GM19438 (cell line): Measurements from ENCODE around the gene DEPDC1B.
"Not testable (repeated sequence)": the region's sequence is repeated elsewhere in the genome, so short reads cannot be mapped to it uniquely, and the experiment has no call there.

Source experiments
- ATAC-seq: cut with Tn5 transposase; IDR thresholded peaks from one replicate; pipeline ENCODE4 v1.9.1; 2021; ENCODE audit warnings: low read depth; ENCODE audit not compliant: unreplicated experiment

The DEPDC1B gene

DNA sequence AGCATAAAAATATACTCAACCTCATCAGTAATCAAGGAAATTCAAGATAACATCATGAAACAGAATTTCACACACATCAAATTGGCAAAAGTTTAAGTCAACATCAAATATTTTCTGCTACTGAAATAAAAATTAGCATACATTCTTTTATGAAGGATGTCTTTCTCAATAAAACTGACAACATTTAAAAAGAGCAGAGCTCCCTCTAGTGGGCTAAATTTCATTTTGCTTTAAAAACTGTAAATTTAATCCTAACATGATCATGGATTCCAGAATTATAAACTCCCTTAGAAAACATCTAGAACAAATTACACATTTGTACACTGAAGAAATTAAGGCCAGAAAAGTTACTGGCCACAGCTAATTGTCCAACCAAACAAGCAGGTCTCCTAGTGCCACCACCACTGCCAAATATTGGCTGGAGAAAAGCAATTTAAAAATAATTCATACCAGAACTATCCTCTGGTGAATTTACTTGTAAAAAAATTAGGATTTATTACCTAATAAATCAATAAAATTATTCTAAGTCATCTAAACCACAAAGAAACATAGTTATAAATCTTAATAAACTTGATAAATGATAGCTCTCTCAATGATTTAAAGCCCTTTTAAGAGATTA, 31.2 kb downstream of the DEPDC1B start:
- ATAC-seq = no peak

DNA sequence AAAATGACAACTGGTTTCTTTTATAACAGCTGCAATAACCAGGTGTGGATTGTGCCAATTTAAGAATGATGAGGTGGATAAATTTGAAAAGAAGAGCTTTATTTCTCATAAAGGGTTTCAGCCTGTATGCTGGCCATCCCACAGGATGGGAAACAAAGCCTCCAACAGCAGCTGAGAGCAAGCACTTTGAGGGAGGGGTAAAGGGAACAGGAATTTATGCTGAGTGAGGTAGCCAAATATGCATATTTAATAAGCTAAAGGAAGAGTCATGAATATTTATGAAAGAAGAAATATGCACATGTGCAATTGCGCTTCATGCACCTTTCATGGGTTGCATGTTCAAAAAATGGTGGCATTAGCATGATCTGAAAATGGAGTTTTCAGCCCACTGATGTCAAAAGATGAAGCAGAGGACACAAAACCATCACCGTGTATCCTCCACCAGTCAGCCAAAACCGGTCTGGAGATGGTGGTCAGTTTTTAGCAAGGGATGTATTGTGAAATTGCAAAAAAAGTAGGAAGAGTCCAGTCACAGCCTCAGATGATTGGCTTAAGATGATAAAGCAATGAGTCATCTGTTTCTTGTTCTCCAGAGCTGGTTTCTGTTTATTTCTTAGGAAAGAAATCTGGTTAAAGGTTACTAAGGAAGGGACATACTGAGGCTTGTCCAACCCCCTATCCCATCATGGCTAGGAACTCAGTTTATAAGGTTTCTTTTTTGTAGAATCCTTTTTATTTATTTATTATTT, 47.9 kb downstream of the DEPDC1B start:
- no peak for ATAC-seq

DNA sequence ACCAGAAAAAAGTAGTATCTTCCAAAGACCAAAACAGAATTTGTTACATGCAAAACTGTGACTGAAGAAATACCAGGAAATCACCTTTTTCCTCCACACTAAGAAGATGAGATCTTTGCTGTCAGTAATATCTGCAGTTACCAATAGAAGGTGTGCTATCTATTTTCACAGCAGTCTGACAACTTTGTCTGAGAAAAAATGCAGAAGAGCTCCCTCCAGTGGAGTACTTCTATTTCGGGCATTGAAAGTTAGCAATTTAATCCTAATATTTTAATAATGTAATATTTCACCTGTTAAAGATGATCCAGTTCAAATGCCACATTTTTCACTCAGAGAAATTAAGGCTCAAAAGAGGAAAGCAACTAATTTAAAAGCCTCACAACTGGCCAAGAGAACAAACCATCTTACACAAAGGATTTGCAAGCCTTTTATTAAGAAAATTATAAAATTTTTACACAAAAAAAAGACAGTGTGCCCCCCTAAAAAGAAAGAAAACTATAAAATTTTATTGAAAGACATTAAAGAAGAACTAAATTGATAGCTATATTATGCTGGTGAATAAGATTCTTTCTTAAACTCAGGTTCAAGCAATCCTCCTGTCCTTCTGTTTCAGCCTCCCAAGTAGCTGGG, 50.6 kb downstream of the DEPDC1B start:
- ATAC-seq = no peak

DNA sequence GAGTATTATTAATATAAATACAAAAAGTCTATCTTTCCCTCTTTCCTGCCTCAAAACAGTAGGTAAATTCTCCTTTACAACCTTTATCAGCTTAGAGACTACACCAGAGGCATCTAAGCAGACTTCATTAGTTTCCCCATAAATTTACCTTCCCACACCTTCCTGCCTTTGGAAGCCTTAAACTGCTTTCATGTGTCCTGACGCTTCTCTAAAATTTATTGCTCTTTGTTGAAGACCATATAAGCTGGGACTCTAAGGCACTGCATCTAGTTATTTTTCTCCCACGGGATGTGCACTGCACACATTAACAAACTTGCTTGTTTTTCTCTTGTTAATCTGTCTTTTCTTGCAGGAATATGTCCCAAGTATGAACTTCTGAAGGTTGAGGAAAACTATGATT, 51.8 kb downstream of the DEPDC1B start:
- no peak for ATAC-seq

DNA sequence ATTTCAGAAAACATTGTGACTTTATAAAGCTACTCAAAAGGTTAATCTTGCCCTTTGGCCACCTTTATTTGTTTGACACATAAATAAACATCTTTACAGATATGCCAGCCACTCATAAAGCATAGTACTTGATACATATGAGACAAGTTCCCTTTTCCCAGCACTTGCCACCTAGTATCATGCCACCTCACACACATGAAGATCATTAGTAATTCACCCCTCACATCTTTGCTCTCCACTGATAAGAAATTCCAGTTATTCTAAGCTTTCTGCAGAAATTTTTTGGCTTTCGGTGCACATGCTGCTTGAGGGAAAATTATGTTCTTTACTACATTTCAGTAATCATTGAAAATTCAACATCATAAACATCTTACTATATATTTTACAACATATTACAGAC, 59.1 kb downstream of the DEPDC1B start:
- no peak for ATAC-seq

DNA sequence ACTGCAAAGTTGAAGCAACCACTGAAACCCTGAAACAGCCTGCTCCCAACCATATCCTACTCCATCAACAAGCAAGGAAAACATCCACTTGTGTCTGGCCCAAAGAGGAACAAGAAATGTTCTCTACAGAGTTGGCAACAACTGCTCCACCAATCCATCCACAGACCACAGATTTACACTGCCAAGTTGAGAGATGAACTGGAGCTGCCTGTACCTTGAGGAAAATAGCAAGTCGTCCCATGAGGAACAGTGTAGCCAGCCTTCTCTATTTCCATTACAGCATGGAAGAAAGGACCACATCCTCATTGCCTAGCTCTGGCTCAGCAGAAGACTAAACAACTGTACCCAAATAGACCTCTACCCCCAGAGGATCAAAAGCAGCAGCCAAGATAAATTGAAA, 60.4 kb downstream of the DEPDC1B start:
- ATAC-seq = no peak

DNA sequence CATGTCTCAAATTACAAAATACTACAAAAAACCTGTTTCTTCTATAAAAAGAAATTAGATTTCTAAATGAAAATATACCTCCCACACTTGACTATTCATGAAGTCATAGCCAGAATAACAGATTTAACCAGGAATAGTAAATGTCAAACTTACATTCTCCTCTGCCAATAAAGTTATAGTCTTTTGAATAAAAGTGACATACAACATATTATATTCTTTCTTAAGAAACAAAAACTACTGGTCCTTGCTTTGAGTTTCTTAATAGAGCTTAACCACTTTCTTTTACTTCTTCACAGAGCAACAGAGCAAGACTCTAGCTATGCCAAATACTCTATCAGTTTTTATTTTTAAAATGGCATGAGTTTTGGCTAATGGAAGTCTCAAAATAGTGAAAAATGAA, 61.7 kb downstream of the DEPDC1B start:
- no peak for ATAC-seq

DNA sequence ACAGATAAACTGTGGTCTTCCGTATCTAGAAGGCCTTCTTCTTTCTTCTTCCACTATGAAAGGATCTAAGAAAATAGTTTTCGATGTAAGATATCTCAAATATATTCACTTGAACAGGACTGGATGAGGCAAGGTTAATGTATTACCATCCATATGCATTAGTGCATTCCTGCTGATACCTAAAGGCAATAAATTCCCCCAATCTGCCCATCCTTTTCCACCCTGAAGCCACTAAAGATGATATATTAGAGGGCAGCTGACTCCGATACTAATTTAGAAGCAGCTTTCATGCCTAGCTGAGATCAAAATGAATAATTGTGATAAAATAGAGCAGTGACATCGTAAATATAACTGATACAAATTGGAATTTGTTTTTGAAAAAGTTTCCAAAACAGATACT, 63.3 kb downstream of the DEPDC1B start:
- ATAC-seq = no peak

DNA sequence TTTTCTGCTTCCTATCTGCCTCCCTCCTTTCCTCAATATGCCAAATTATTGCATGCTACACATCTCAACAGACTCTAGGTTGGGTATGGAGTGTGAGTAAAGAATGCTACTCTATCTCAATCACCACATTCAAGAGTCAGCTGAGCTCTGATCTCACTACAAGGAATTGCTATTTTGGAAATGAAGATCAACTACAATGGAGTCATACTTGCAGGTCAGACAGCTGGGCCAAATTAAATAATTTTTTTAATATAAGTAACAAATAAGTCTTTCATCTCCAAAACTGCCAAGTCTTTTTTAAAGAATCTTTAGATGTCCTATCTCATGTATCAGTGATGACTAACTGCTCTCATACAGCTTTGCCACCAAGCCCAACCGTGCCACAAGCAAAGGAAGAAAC, 64.0 kb downstream of the DEPDC1B start:
- ATAC-seq = no peak

DNA sequence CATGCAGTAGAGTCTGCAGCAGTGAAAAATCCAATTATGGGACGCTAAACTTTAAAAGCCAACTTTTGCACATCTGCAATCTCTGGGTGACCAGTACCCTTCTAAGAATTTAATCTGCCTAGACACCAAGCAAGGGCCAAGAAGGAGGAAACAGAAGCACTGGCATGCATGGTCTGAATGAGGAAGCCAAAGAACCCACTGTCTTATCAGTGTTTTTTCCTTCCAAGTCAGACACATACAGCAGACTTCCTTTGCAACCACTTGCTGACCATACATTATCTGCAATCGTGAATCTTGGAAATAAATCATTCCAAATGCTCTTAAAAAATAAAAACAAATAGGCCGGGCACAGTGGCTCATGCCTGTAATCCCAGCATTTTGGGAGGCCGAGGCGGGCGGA, 65.9 kb downstream of the DEPDC1B start:
- ATAC-seq = no peak

DNA sequence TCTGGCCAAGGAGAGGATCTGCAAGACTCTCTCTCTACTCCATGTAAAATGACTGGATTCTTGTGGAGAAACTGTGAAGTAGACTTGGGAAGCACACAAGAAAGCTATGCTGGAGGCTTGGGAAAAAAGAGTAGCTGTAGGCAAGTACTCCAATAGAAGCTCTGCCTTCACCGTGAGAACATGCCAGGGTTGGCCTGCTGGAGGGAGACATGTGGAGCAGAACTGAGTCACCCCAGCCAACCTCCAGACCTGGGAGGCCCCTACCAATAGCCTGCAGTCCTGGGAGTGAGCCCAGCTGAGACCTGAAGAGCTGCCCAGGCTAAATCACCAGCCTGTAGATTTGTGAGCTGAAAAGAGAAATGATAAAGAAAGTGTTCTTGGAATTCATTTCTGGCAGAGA, 66.6 kb downstream of the DEPDC1B start:
- no peak for ATAC-seq

DNA sequence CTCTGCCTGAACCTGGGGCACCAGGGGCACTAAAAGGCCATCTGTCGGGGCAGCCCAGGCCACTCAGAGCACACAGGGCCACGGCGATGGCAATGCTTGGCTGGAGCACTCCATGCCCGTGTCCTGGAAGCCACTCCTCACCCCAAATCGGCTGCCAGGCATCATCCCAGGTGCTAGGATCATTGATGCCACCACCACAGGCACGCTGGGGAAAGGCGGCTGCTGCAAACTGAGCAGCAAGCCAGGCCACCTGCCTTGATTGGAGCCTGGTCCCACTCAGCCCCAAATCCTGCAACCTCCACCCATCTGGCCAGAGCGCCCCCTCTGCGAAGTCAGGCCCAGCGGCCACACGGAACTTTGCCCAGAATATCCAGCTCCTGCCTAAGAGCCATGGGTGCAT, 67.8 kb downstream of the DEPDC1B start:
- no peak for ATAC-seq

DNA sequence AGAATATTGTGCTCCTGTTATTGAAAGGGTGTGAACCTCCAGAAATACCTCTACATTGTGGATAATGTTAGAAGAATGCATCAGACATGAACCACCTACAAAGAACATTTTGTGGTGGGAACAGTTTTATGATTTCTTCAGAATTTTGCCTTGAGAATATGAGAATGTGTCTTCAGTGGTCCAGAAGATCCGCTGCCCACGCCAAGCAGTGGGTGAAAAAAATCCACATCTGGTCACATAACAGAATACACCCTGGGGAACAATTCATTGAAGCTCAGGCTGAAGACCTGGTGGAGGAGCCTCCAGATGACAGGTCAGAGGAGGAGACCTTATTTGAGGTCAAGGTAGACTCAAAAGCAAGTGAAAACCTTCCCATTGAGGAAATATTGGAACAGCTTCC, 69.1 kb downstream of the DEPDC1B start:
- ATAC-seq = no peak

DNA sequence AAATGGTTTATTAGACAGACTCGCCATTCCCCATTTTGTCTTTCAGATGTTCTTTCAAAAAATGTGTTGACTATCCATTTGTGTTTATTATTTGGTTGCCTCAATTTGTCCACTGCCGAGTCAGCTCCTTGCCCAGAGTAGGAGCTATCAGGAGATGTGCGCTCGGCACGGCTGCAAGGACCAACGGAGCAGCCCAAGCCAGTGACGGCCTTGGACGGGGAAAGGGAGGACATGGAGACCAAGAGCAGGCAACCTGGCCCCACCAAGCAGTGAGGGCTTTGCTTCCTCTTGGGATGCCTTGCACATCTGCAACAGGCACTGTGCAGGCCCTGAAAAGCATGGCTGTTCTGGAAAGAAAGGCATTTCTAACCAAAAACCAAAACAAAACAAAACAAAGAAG, 69.8 kb downstream of the DEPDC1B start:
- ATAC-seq = no peak

DNA sequence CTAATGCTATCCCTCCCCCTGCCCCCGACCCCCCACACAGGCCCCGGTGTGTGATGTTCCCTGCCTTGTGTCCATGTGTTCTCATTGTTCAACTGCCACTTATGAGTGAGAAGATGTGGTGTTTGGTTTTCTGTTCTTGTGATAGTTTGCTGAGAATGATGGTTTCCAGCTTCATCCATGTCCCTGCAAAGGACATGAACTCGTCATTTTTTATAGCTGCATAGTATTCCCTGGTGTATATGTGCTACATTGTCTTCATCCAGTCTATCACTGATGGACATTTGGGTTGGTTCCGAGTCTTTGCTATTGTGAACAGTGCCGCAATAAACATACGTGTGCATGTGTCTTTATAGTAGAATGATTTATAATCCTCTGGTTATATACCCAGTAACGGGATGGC, 75.1 kb downstream of the DEPDC1B start:
- ATAC-seq = not testable (repeated sequence)

DNA sequence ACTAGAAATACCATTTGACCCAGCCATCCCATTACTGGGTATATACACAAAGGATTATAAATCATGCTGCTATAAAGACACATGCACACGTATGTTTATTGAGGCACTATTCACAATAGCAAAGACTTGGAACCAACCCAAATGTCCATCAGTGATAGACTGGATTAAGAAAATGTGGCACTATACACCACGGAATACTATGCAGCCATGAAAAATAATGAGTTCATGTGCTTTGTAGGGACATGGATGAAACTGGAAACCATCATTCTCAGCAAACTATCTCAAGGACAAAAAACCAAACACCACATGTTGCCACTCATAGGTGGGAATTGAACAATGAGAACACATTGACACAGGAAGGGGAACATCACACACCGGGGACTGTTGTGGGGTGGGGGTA, 79.2 kb downstream of the DEPDC1B start:
- not testable (repeated sequence) for ATAC-seq

DNA sequence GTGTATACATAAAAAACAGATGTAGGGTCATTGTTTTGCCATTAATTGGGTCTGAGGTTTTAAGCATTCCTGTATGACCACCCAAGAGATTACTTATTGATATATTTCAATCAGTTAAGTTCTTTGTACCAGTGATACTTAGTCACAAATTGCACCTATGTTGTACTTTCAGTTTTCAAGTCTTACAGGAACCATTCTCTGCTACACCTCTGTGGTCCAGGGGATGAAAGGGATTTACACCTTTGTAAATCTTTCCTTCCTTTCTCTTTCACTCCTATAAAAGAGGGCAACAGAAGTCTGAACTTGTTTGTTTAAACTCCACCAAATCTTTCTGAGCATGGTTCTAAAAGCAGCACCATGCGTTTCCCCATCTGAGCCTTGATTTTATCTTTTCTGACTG, 86.1 kb downstream of the DEPDC1B start:
- peak; percentile 62 for ATAC-seq

DNA sequence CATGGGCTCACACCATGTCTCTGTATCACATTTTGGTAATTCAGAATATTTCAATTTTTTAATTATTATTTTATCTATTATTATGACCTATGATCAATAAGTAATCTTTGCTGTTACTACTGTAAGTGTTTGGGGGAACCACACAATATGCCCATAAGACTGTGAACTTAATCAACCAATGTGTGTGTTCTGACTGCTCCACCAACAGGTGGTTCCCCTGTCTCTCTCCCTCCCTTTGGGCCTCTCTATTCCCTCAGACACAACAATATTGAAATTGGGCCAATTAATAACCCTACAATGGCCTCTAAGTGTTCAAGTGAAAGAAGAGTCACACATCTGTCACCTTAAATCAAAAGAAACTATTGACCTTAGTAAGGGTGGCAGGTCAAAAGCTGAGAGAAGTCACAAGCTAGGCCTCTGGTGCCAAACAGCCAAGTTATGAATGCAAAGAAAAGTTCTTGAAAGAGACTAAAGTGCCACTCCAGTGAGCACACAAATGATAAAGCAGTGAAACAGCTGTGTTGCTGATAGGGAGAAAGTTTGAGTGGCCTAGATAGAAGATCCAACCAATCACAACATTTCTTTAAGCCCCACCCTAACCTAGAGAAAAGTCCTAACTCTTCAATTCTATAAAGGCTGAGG, 88.7 kb downstream of the DEPDC1B start:
- no peak for ATAC-seq

DNA sequence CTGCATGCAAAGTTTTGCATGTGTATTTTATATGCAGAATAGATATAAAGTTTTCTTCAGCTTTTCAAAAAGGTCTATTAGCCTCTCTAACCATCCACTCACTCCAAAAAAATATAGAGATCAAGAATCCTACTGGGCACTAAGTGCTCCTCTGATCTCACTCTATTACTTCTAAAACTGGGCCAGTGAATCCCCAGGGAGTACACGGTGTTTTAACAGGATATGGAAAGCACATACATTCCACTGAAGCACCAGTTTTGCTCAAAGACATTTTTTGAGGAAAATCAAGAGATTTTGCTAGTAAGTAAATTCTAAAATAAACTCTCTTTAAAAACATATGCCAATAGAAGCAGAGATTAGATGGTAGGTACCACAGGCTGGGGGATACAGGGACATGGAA, 95.2 kb downstream of the DEPDC1B start:
- ATAC-seq = no peak

DNA sequence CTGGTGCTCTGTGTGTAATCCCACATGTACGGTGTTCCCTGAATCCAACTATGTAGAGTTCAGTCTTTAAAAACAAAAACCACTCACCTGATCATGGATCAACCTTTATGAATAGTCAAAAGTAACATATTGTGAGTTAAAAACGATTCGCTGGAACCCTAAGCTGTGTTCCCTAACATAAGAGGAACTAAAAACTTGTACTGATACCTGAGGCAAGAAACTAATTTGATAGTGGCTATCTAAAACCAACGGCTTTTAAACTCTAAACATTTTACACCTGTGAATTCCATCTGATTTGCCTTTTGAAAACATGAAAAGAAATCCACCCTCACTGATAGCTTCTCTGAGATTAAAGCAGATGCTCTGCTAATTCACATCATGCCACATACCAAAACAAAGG, 101.5 kb downstream of the DEPDC1B start:
- peak; percentile 60 for ATAC-seq

DNA sequence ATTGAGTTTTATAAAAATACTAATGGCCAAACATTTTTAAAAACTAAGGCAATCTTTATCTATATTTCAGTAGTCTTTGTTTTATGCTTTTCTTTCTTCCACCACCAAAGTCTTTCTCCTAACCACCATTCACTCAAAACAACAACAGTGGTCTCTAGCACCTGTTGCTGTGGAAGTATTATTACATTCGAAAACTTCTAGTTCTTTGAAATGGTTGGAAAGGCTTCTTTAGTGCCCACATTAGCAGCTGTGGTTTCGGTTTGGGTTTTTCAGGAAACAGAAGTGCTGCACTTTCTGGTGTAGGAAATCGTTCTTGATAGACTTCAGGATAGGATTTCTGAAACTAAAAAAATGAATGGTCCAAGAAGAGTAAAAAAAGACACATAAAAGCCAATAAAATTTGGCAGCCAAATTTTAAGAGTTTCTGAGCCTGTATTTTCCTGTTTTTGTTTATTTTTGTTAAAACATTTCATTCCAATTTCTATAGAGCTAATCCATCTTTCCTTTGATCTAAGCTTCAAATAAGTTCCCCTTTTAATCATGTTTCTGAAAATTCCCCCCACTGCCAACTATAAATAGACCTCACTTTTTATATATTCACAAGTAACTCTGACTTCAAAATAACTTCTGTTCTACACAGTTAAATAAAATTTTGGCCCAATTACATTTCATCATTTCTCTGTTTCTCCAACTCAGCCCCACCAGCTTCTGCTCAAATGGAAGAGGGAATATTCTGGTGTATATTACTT, 102.2 kb downstream of the DEPDC1B start:
- ATAC-seq = peak; percentile 84
